Measurements from ENCODE around the gene CDH4. TPM values are rescaled to one million over a fixed set of nuclear protein-coding genes. Genes with fewer than 3 reads are reported as not detected.

CDH4 gene
- total and polyA plus RNA-seq, 2 donors (not counting 1 experiment from before 2014, with no cell fraction given), result not detected

- Histone ChIP-seq H4K20me1 (ENCODE audit: control insufficient read depth, insufficient read depth, low read length, poor library complexity, severe bottlenecking) (no peaks in the 10 kb centered on the region), H3K4me2 (replicated peaks; ENCODE audit: low read depth, low read length, poor library complexity, severe bottlenecking) (no peak overlapping the region), H3K36me3 (replicated peaks in 1 of 2; ENCODE audit: control extremely low read depth in 1 of 2, control insufficient read depth in 1 of 2, extremely low read depth in 1 of 2, insufficient read depth in 2 of 2, low read length in 1 of 2) (no peaks in the 10 kb centered on the region), H3K79me2 (ENCODE audit: control insufficient read depth, insufficient read depth, low read length) (no peaks in the 10 kb centered on the region), H3K4me1 (ENCODE audit: control insufficient read depth in 2 of 2, insufficient read depth in 2 of 2, low read length in 2 of 2) (no peaks in the 10 kb centered on the region), H3K9me3 (ENCODE audit: control extremely low read depth in 1 of 3, control insufficient read depth in 2 of 3, insufficient read depth in 1 of 3, low read length in 2 of 3) (peaks cover 0 to 29% (median 0%) of the 10 kb centered on the region in 3 donors), H3K4me3 (ENCODE audit: control extremely low read depth in 1 of 5, extremely low read depth in 1 of 5, insufficient read depth in 1 of 5, low read depth in 2 of 5, low read length in 4 of 5) (no peak overlapping the region), H2AFZ (ENCODE audit: insufficient read depth, low read depth, low read length, poor library complexity, severe bottlenecking) (no peak overlapping the region), H3K9ac (ENCODE audit: low read length) (no peak overlapping the region), H3K27me3 (replicated peaks in 1 of 4; ENCODE audit: control extremely low read depth in 1 of 4, control insufficient read depth in 3 of 4, insufficient read depth in 4 of 4, low read length in 3 of 4) (peaks cover 0 to 4% (median 0%) of the 10 kb centered on the region in 4 experiments), H3K27ac (ENCODE audit: low read length in 2 of 2) (no peak overlapping the region)
- Mint-ChIP-seq H3K4me3 (no peak overlapping the region), H3K4me1 (no peaks in the 10 kb centered on the region), H3K9me3 (ENCODE audit: insufficient read depth) (no peaks in the 10 kb centered on the region), H3K27me3 (no peaks in the 10 kb centered on the region), H3K27ac (no peak overlapping the region)
- no peak for TF ChIP-seq CTCF (IDR thresholded peaks at IDR 0.05)
- TF ChIP-seq EZH2 (IDR thresholded peaks at IDR 0.05; ENCODE audit: borderline replicate concordance, insufficient read depth, low read depth, low read length, poor library complexity, severe bottlenecking), result no peak
- no peak for ATAC-seq (ENCODE audit: low read depth)
- ChIA-PET POLR2A (no interaction called here), CTCF (no interaction called here)
- intact Hi-C loops (cut with micrococcal nuclease), result no loop called here
- DNase-seq, result no peak
- WGBS (ENCODE audit: insufficient coverage), result 37% methylated on average over 4 of the region's 8 CpGs
Observed at GRCh38 chr20:61830991-61831390, 578.9 kb downstream of the CDH4 start.

- Histone ChIP-seq H3K9me3 (ENCODE audit: control extremely low read depth in 1 of 3, control insufficient read depth in 2 of 3, insufficient read depth in 1 of 3, low read length in 2 of 3) (peaks cover 0 to 22% (median 0%) of the 10 kb centered on the region in 3 donors), H3K9ac (ENCODE audit: low read length) (no peak overlapping the region), H3K36me3 (replicated peaks in 1 of 2; ENCODE audit: control extremely low read depth in 1 of 2, control insufficient read depth in 1 of 2, extremely low read depth in 1 of 2, insufficient read depth in 2 of 2, low read length in 1 of 2) (no peaks in the 10 kb centered on the region), H2AFZ (ENCODE audit: insufficient read depth, low read depth, low read length, poor library complexity, severe bottlenecking) (no peak overlapping the region), H3K4me2 (replicated peaks; ENCODE audit: low read depth, low read length, poor library complexity, severe bottlenecking) (no peak overlapping the region), H3K27me3 (replicated peaks in 1 of 4; ENCODE audit: control extremely low read depth in 1 of 4, control insufficient read depth in 3 of 4, insufficient read depth in 4 of 4, low read length in 3 of 4) (peaks cover 0 to 4% (median 0%) of the 10 kb centered on the region in 4 experiments), H4K20me1 (ENCODE audit: control insufficient read depth, insufficient read depth, low read length, poor library complexity, severe bottlenecking) (no peaks in the 10 kb centered on the region), H3K27ac (ENCODE audit: low read length in 2 of 2) (no peak overlapping the region), H3K79me2 (ENCODE audit: control insufficient read depth, insufficient read depth, low read length) (no peaks in the 10 kb centered on the region), H3K4me1 (ENCODE audit: control insufficient read depth in 2 of 2, insufficient read depth in 2 of 2, low read length in 2 of 2) (no peaks in the 10 kb centered on the region), H3K4me3 (ENCODE audit: control extremely low read depth in 1 of 5, extremely low read depth in 1 of 5, insufficient read depth in 1 of 5, low read depth in 2 of 5, low read length in 4 of 5) (no peak overlapping the region)
- TF ChIP-seq CTCF (IDR thresholded peaks at IDR 0.05) (no peak), EZH2 (IDR thresholded peaks at IDR 0.05; ENCODE audit: borderline replicate concordance, insufficient read depth, low read depth, low read length, poor library complexity, severe bottlenecking) (no peak)
- Mint-ChIP-seq H3K4me3 (no peak overlapping the region), H3K27me3 (no peaks in the 10 kb centered on the region), H3K9me3 (ENCODE audit: insufficient read depth) (no peaks in the 10 kb centered on the region), H3K27ac (no peak overlapping the region), H3K4me1 (no peaks in the 10 kb centered on the region)
- 75% methylated on average over 1 of the region's 2 CpGs for WGBS (ENCODE audit: insufficient coverage)
- ChIA-PET CTCF (no interaction called here), POLR2A (no interaction called here)
- intact Hi-C loops (cut with micrococcal nuclease), result no loop called here
- ATAC-seq (ENCODE audit: low read depth) (no peak), DNase-seq (no peak)
Observed at GRCh38 chr20:61832181-61832580, 580.1 kb downstream of the CDH4 start.

Data from B cell (primary cell).